Gastrocnemius medialis (tissue), 4 donors: Measurements from ENCODE around the gene ERCC4.

ENCODE experiments used
- CTCF ChIP-seq, 5 experiments: fragments of 450-650 bp in 3 of 5; fragments of 200-600 bp in 2 of 5; sonication (generic) in 2 of 5; IDR thresholded peaks in 4 of 5; conservative IDR thresholded peaks in 1 of 5; 1 replicate in 4 of 5; 2 replicates in 1 of 5; pipeline ENCODE4 v1.5.1; 2016 to 2019; ENCODE audit warnings: antibody characterized with exemption in 5 of 5, mild to moderate bottlenecking in 3 of 5, moderate library complexity in 3 of 5
- POLR2A ChIP-seq, 2 donors: fragments of 450-650 bp; IDR thresholded peaks; one replicate each; pipeline ENCODE4 v1.6.1; 2017; ENCODE audit warnings: antibody characterized with exemption in 2 of 2, mild to moderate bottlenecking in 2 of 2, moderate library complexity in 2 of 2

- TF ChIP-seq CTCF (IDR thresholded peaks at IDR 0.05 in 4 of 5, conservative IDR thresholded peaks at IDR 0.05 in 1 of 5) (no peak), POLR2A (IDR thresholded peaks at IDR 0.05) (no peak)
Measured at GRCh38 chr16:13937411-13937810, 17.5 kb downstream of the ERCC4 start.
